ENCODE measurements around the gene SEMA3C.
A peak's percentile ranks its signal among the peaks of the same experiment; 100 is the strongest.
"Not testable (repeated sequence)": the region's sequence is repeated elsewhere in the genome, so short reads cannot be mapped to it uniquely, and the experiment has no call there.

The SEMA3C gene

GRCh38 chr7:80935991-80936780, 17.3 kb upstream of the SEMA3C start:
- TF ChIP-seq, protein P1, sequence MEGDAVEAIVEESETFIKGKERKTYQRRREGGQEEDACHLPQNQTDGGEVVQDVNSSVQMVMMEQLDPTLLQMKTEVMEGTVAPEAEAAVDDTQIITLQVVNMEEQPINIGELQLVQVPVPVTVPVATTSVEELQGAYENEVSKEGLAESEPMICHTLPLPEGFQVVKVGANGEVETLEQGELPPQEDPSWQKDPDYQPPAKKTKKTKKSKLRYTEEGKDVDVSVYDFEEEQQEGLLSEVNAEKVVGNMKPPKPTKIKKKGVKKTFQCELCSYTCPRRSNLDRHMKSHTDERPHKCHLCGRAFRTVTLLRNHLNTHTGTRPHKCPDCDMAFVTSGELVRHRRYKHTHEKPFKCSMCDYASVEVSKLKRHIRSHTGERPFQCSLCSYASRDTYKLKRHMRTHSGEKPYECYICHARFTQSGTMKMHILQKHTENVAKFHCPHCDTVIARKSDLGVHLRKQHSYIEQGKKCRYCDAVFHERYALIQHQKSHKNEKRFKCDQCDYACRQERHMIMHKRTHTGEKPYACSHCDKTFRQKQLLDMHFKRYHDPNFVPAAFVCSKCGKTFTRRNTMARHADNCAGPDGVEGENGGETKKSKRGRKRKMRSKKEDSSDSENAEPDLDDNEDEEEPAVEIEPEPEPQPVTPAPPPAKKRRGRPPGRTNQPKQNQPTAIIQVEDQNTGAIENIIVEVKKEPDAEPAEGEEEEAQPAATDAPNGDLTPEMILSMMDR (IDR thresholded peaks at IDR 0.05; ENCODE audit: low read depth, low read length, missing control alignments): no peak
- in situ Hi-C loops (cut with HindIII; ENCODE audit: low pct_ligation_motif_present, low sequenced_read_pairs): no loop called here
- no peaks in the 10 kb centered on the region for H3K27me3 ChIP-seq (replicated peaks)
- H3K4me3 ChIP-seq (ENCODE audit: low read depth, low read length): no peak overlapping the region
- no peaks in the 10 kb centered on the region for H3K36me3 ChIP-seq (replicated peaks)
- H3K27ac ChIP-seq: no peak overlapping the region
- DNase-seq: no peak

- H3K27me3 ChIP-seq (replicated peaks): no peaks in the 10 kb centered on the region
- TF ChIP-seq, protein P1 (IDR thresholded peaks at IDR 0.05; ENCODE audit: low read depth, low read length, missing control alignments): no peak
- no peak for DNase-seq
- in situ Hi-C loops (cut with HindIII; ENCODE audit: low pct_ligation_motif_present, low sequenced_read_pairs): no loop called here
- H3K36me3 ChIP-seq (replicated peaks): no peaks in the 10 kb centered on the region
- H3K27ac ChIP-seq: no peak overlapping the region
- H3K4me3 ChIP-seq (ENCODE audit: low read depth, low read length): no peak overlapping the region
Observed at GRCh38 chr7:80934321-80934720, 15.5 kb upstream of the SEMA3C start.

DNA sequence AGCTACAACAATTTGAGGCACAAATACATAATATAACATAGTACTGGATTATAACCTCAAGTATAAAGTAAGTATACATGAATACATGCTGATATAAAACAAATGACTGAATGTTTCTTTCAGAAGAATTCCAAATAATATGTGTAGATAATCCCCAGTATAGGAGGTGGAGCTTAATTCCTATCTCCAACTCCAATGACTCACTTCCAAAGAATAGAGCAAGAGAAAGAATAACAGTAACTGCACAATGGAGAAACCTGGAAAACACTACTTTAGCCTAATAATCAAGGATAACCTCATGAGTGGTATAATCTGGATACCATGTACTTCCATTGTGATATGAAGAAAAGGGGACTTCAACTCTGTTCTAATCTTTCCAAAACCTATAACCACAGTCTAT, 13.7 kb upstream of the SEMA3C start:
- no peak for DNase-seq
- Histone ChIP-seq H3K36me3 (replicated peaks) (no peaks in the 10 kb centered on the region), H3K27ac (no peak overlapping the region), H3K27me3 (replicated peaks) (no peaks in the 10 kb centered on the region), H3K4me3 (ENCODE audit: low read depth, low read length) (no peak overlapping the region)
- TF ChIP-seq, protein P1 (IDR thresholded peaks at IDR 0.05; ENCODE audit: low read depth, low read length, missing control alignments): no peak
- in situ Hi-C loops (cut with HindIII; ENCODE audit: low pct_ligation_motif_present, low sequenced_read_pairs): no loop called here

- peak; percentile 54 for DNase-seq
- no peak overlapping the region for H3K27ac ChIP-seq
- in situ Hi-C loops (cut with HindIII; ENCODE audit: low pct_ligation_motif_present, low sequenced_read_pairs): no loop called here
Observed at GRCh38 chr7:80929619-80930018, 10.8 kb upstream of the SEMA3C start.

GRCh38 chr7:80926955-80927354, 8.1 kb upstream of the SEMA3C start:
- DNase-seq; H3K4me3 ChIP-seq (ENCODE audit: low read depth, low read length); H3K27ac ChIP-seq; H3K36me3 ChIP-seq (replicated peaks); in situ Hi-C loops (cut with HindIII; ENCODE audit: low pct_ligation_motif_present, low sequenced_read_pairs); H3K27me3 ChIP-seq (replicated peaks): not testable (repeated sequence)

More at GRCh38 chr7:80929619-80930018, 10.8 kb upstream of the SEMA3C start:
- Histone ChIP-seq H3K36me3 (replicated peaks) (no peaks in the 10 kb centered on the region), H3K27me3 (replicated peaks) (no peaks in the 10 kb centered on the region), H3K4me3 (ENCODE audit: low read depth, low read length) (no peak overlapping the region)
- TF ChIP-seq, protein P1 (IDR thresholded peaks at IDR 0.05; ENCODE audit: low read depth, low read length, missing control alignments): no peak

DNA sequence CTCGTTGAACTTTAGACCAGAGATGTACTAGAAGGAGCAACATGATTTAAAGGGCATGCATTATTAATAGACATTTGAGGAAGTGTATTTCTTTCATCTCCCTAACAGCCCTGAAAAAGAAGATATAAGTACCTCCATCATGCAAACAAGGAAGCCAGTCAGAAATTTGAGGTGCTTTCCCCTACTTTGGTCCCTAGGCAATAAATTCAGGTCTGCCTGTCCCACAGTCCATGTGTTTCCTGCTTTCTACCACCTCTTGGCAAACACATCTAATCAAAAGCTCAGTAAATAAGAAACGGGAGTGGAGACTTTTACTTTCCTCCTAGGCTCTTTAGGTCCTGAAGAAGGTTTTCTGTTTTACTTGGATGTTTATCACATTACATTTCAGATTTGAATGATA, 5.2 kb upstream of the SEMA3C start:
- no peak for DNase-seq
- TF ChIP-seq, protein P1 (IDR thresholded peaks at IDR 0.05; ENCODE audit: low read depth, low read length, missing control alignments): no peak
- in situ Hi-C loops (cut with HindIII; ENCODE audit: low pct_ligation_motif_present, low sequenced_read_pairs): no loop called here
- H3K36me3 ChIP-seq (replicated peaks): no peaks in the 10 kb centered on the region
- no peaks in the 10 kb centered on the region for H3K27me3 ChIP-seq (replicated peaks)
- H3K4me3 ChIP-seq (ENCODE audit: low read depth, low read length): no peak overlapping the region
- H3K27ac ChIP-seq: no peak overlapping the region
